Skeletal muscle cell (primary cell): Measurements from ENCODE around the gene CEP131.

Source experiments
- DNase-seq: peaks from one replicate; pipeline ENCODE4 v3.0.0-alpha.2; 2010; ENCODE audit warnings: low read depth
- H3K4me3 ChIP-seq: 2 replicates; pipeline ENCODE4 v1.5.1; 2011; ENCODE audit warnings: low read depth, mild to moderate bottlenecking, control low read depth, low read length, moderate library complexity

CEP131 gene

DNA sequence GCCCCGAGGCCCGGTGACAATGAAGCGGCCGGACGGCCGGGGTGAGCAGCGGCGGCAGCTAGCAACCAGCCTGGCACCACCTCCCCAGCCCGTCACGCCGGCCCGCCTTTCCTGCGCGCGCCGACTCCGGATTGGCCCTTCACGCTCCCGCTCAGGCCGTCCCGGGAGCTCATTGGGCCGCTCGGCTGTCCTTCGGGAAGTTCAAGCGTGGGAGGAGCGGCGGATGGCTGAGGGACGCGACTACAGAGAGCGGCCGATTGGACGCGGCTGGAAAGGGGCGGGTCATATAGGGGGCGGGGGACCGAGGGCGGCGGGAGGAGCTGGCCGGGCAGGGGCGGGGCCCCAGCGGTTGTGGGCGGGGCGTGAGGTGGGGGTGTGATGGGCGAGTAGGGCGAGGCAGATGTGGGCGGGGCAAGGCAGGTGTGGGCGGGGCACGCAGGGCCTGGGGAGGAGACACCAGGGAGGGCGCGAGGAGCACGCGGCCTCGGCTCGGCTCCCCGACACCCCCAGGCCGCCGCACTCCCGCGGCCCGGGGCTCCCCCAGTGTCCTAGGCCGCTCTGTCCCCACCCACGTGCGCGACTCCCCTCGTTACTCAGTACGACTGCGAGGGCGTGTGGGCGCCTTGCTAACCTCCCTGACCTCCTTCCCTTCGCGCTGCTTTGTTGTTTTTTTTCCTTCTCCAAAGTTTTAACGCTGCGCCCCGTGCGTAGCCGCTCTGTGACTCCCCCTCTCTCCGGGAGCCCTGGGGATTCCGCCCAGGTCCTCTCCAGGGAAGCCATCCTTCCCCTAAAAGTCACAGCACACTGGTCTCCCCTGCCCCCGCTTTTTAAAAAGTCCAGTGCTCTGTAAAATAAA lies at the start of gene CEP131:
Gene CEP131 (minus strand): TSS at position 60 of the 856 bp plus-strand sequence. CDS start 2,909 bp downstream, outside the sequence.
- peak within 1 kb of the TSS; percentile 83 for H3K4me3 ChIP-seq

DNA sequence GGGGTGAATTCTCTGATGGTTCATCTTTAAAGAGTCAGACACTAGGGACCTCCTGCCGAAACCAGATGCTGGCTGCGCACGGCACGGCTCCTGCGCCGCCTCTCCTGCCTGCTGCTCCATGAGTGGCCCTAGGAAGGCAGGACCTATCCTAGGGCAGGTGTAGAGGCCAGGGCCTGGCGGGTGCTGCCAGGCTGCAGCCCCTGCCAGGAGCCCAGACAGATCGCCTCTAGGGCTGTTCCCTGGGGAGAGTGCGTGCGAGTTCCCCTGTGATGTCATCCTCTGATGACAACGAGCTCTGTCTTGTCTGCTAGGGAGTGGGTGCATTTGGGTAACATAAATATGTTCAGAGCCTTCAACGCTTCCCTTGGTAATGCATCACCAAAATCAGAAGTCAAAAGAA lies 48.5 kb upstream of the CEP131 start:
- H3K4me3 ChIP-seq: no peak overlapping the region

More for the DNA sequence above, at the start of gene CEP131:
- DNase-seq: peak; percentile 92

GRCh38 chr17:81270279-81270678 lies 47.5 kb upstream of the CEP131 start:
- H3K4me3 ChIP-seq: no peak overlapping the region
- DNase-seq: no peak

More for the DNA sequence above, 48.5 kb upstream of the CEP131 start:
- no peak for DNase-seq

GRCh38 chr17:81267390-81268067 lies 44.8 kb upstream of the CEP131 start:
- no peak for DNase-seq
- no peak overlapping the region for H3K4me3 ChIP-seq

GRCh38 chr17:81265576-81265975 lies 42.8 kb upstream of the CEP131 start:
- DNase-seq: no peak
- H3K4me3 ChIP-seq: no peak overlapping the region

GRCh38 chr17:81264640-81265039 lies 41.9 kb upstream of the CEP131 start:
- DNase-seq: no peak
- no peak overlapping the region for H3K4me3 ChIP-seq

- H3K4me3 ChIP-seq: no peak overlapping the region
- no peak for DNase-seq
These were observed 40.8 kb upstream of the CEP131 start for GRCh38 chr17:81263371-81264181.

DNA sequence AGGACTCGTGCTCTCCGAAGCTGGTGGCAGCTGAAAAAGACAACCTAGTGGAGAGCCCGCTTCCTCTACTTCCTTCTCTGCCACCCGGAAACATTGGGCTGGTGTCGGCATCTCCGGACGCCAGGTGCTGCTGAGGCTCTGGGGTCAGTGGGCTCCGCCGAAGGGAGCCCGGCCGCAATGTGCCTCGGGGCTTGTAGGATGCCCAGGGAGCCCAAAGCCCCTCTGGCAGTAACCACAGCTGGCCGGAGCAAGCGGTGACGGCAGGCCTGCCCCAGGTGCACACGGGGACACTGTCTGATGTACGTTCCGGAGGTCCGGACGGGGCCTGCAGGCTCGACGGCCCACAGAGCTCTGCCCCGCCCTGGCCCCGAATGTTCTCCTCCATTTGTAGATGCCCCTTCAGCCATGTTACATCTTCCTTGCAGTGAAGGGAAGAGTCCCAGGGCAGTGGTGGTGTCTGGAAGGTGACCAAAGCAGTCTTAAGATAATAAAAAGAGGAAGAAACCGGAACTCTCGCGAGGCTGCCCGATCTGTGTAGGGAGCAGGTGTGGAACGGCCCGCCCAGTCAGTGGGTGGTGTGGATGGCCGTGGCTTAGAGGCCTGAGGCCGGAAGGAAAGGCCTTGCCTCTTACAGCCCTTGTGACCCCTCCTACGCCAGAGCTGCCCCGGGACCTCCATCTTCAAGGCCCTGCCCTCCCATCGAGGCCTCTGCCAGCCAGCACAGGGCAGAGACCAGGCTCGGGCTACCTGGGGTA lies 39.0 kb upstream of the CEP131 start:
- DNase-seq: no peak
- no peak overlapping the region for H3K4me3 ChIP-seq

DNA sequence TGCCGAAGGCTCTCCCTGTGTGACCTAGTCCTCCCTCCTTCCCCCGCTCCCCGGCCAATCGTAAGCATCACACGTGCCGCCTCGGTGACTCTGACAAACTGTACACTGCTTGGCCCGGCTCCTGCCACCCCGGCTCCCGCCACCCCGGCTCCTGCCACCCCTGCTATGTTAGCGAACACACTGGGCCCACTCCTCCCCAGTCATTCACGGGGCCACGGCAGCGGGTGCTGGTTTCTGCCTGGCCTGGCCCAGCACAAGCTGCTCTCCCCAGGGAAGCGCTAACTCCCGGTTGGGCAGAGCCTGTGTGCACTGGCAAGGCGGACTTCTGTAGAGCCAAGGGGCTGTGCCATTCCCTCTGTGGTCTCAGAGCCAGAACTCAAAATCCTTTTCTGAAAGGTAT lies 38.3 kb upstream of the CEP131 start:
- no peak overlapping the region for H3K4me3 ChIP-seq
- DNase-seq: no peak

DNA sequence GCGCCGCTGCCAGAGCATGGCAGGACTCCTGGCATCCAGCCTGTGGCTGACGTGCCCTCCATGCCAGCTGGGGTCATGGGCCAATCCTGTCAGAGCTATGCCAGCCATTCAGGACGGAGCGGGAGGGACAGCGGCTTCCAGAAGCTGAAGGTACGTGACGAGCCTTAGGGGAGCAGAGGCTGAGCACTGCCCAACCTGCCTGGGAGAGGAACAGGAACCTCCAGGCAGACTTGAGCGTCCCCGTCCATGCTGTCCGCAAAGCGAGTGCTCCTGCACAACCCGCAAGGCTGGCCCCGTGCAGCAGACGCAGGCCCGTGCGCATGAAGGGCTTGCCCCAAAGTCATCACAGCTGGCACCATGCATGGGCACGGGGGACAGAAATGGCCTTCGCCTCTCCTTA lies 37.9 kb upstream of the CEP131 start:
- no peak overlapping the region for H3K4me3 ChIP-seq

GRCh38 chr17:81260171-81260570 lies 37.4 kb upstream of the CEP131 start:
- DNase-seq: no peak
- H3K4me3 ChIP-seq: no peak overlapping the region

More for the DNA sequence above, 37.9 kb upstream of the CEP131 start:
- DNase-seq: no peak

DNA sequence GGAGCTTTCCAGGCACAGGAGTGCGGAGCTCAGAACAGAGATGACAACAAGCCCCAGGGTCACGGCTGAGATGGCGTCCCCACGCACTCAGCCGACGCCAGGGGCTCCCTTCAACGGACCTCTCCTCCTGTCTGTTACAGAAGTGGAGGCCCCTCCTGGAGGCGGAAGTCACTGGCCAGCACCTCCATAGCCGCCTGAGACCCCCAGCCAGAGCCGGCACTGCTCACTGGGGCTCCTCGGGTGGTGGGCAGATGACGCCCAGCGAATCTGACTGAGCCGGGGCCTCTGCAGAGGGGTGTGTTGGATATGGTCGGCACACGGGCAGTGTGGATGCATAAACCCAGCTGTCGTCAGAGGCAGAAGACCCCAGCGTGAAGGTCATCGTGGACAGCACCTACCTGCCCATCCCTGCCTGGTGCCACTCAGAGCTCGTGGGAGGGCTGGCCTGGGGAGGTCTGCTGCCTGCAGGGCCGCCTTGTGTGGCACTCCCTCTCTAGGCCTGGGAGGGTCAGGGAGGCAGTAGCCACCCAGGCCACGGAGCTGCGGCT lies 36.4 kb upstream of the CEP131 start:
- DNase-seq: no peak
- H3K4me3 ChIP-seq: no peak overlapping the region

- DNase-seq: no peak
- no peak overlapping the region for H3K4me3 ChIP-seq
These were observed 35.5 kb upstream of the CEP131 start for GRCh38 chr17:81258292-81258691.

DNA sequence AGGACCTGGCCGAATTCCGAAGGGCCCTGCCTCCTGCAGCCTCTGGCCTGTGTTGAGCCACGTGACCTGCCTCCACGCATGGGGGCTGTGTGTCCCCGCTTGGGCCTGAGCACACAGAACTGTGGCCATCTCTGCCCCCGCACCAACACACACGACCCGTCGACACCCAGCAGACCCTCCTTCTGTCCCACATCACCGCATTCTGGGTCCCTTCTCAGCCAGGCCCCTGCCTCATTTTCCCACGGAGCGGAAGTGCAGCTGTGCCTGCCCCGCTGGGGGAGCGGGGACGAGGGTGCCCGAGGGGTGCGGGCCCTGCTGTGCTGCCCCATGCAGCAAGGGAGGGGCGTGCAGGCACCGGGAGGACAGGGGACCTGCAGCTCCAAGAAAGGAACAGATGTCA lies 34.8 kb upstream of the CEP131 start:
- no peak overlapping the region for H3K4me3 ChIP-seq
- no peak for DNase-seq

DNA sequence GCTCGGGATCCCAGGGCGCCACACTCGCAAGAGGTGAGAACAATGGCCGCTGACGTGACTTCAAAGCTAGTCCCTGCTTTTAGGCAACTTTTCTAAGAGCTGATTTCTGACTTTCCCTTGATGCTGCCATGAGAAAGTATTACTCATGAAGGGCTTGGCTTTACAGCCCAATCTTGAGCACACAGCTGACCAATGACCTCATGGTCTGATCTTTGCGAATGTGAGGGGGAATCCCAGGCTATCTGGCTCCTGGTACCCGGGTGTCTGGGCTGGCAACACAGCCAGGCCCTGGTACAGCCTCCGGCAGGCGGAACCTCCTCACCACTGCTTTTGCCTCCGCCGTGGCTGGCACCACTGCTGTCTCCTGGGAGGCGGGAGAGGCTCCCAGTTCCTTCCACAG lies 33.9 kb upstream of the CEP131 start:
- no peak for DNase-seq
- H3K4me3 ChIP-seq: no peak overlapping the region

DNA sequence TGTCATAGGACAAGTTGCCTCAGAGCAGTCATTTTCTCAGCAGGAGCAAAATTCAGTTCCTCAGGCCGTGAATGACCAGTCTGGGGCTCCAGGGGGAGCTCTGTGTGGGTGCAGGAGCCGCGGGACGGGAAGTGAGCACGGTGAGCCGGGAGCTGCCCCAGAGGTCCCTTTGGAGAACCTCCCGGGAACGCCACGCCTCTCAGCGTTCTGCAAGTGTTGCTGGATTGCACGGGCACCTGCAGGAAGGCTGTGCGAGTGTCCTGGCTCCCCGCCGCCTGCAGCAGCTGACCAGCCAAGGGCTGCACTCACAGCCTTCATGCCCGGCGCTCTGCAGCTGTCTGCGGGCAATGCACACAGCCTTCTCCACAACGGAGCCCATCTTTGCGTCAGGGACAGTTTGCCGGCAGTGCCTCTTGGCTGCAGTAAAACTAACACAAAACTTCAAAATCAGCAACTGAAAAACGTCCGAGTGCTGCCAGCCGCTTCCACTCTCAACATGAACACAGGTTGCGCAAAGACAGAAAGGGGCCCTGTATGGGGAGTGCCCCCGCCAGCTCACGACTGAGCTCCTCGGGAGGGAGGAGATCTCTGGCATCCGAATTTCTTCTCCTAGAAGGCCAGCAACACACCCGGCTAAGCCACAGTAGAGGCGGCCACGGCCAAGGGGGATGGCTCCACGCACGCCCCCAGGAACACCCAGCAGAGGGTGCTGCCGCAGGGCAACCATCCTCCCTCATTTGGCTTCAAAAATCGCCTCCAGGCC lies 32.4 kb upstream of the CEP131 start:
- no peak overlapping the region for H3K4me3 ChIP-seq
- peak; percentile 47 for DNase-seq

DNA sequence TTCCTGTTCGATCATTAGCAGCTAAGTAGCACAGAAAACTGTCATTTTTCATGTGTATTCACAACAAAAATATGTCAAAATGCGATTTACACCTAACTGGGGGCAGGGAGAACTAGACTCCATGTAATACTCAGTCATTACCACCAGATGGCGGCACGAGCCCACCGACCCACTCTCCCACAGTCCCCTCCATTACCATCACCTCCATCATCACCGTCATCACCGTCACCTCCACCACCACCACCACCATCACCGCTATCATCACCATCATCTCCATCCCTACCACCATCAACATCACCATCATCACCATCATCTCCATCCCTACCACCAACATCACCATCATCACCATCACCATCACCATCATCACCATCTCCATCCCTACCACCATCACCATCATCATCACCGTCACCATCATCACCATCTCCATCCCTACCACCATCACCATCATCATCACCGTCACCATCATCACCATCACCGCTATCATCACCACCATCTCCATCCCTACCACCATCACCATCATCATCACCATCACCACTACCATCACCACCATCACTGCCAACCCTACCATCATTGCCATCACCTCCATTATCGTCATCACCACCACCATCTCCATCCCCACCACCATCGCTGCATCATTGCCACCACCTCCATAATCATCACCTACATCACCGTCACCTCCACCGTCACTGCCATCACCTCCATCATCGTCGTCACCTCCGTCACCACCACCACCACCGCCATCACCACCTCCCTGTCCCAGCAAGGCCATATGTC lies 30.8 kb upstream of the CEP131 start:
- H3K4me3 ChIP-seq: no peak overlapping the region
- no peak for DNase-seq

- H3K4me3 ChIP-seq: no peak overlapping the region
- DNase-seq: no peak
These were observed 30.2 kb upstream of the CEP131 start for GRCh38 chr17:81252987-81253329.
